IMR-90 (cell line): Measurements from ENCODE around the gene MXD4. TPM values are rescaled to one million over a fixed set of nuclear protein-coding genes. Genes with fewer than 3 reads are reported as not detected.
"Not testable (repeated sequence)": the region's sequence is repeated elsewhere in the genome, so short reads cannot be mapped to it uniquely, and the experiment has no call there.

Experiments
- ATAC-seq: fragments of 200-7000 bp; cut with Tn5 transposase; 2 replicates; pipeline ENCODE4 v1.9.1; 2020; ENCODE audit warnings: low read depth, mild to moderate bottlenecking, moderate library complexity
- BruUV-seq: library from RNA; stranded (reverse); fragments of 400-500 nt; replicated peaks from 2 replicates; lab custom pipeline; 2021; lab: Mats Ljungman, UMichigan
- CTCF ChIA-PET: fragments of 300-600 bp; formaldehyde crosslinking; extraction: SDS; loops from one replicate; lab custom pipeline; 2021; ENCODE audit warnings: antibody characterized with exemption; lab: Yijun Ruan, JAX
- POLR2A ChIA-PET: fragments of 300-600 bp; sonication (Branson Sonifier 250); formaldehyde crosslinking; loops from one replicate; lab custom pipeline; 2022; ENCODE audit warnings: antibody characterized with exemption; ENCODE audit not compliant: unreplicated experiment; lab: Charles Lee
- DNase-seq: peaks from one replicate; pipeline ENCODE4 v3.0.0; 2013
- H2AFZ ChIP-seq: replicated peaks from 2 replicates; pipeline ENCODE3; 2013; ENCODE audit warnings: low read length, mild to moderate bottlenecking; ENCODE audit not compliant: poor library complexity
- H2AK5ac ChIP-seq: 2 replicates; pipeline ENCODE4 v1.6.1; 2013; ENCODE audit warnings: low read depth, low read length, inconsistent platforms
- H2AK9ac ChIP-seq: replicated peaks from 2 replicates; pipeline ENCODE3; 2013; ENCODE audit warnings: mild to moderate bottlenecking, low read depth, low read length, moderate library complexity; ENCODE audit not compliant: poor library complexity
- H2BK120ac ChIP-seq: 2 replicates; pipeline ENCODE4 v1.6.1; 2013; ENCODE audit warnings: low read depth, low read length, inconsistent platforms
- H2BK15ac ChIP-seq: 3 replicates; pipeline ENCODE4 v1.6.1; 2013; ENCODE audit warnings: low read depth, low read length, inconsistent platforms
- H2BK20ac ChIP-seq: 2 replicates; pipeline ENCODE4 v1.6.1; 2013; ENCODE audit warnings: low read depth, mild to moderate bottlenecking, inconsistent platforms, low read length, moderate library complexity
- H2BK5ac ChIP-seq: 2 replicates; pipeline ENCODE4 v1.6.1; 2013; ENCODE audit warnings: mild to moderate bottlenecking, low read depth, low read length, inconsistent platforms; ENCODE audit not compliant: poor library complexity, severe bottlenecking
- H3K14ac ChIP-seq: replicated peaks from 2 replicates; pipeline ENCODE4 v1.6.1; 2013; ENCODE audit warnings: low read depth, low read length, inconsistent platforms
- H3K18ac ChIP-seq: 2 replicates; pipeline ENCODE4 v1.6.1; 2013; ENCODE audit warnings: low read depth, low read length, control low read depth
- H3K23ac ChIP-seq: 2 replicates; pipeline ENCODE4 v1.6.1; 2013; ENCODE audit warnings: low read depth, low read length, inconsistent platforms
- H3K27ac ChIP-seq: 2 replicates; pipeline ENCODE4 v1.5.1; 2013; ENCODE audit warnings: mild to moderate bottlenecking, control low read depth, low read length; ENCODE audit not compliant: insufficient read depth
- H3K27me3 ChIP-seq: 2 replicates; pipeline ENCODE4 v1.6.1; 2013; ENCODE audit warnings: low read length; ENCODE audit not compliant: control insufficient read depth, insufficient read depth
- H3K36me3 ChIP-seq: 2 replicates; pipeline ENCODE4 v1.6.1; 2013; ENCODE audit warnings: low read length, mixed read lengths; ENCODE audit not compliant: control insufficient read depth, insufficient read depth
- H3K4ac ChIP-seq: 2 replicates; pipeline ENCODE4 v1.6.1; 2013; ENCODE audit warnings: low read depth, low read length, inconsistent platforms
- H3K4me1 ChIP-seq: 2 replicates; pipeline ENCODE4 v1.6.1; 2013; ENCODE audit warnings: low read length, mixed read lengths; ENCODE audit not compliant: control insufficient read depth, insufficient read depth
- H3K4me2 ChIP-seq: 2 replicates; pipeline ENCODE4 v1.6.1; 2013; ENCODE audit warnings: low read depth, mild to moderate bottlenecking, control low read depth, low read length, moderate library complexity
- H3K4me3 ChIP-seq: 2 replicates; pipeline ENCODE4 v1.5.1; 2013; ENCODE audit warnings: low read depth, mild to moderate bottlenecking, control low read depth, low read length, moderate library complexity; ENCODE audit not compliant: insufficient read depth
- H3K56ac ChIP-seq: 2 replicates; pipeline ENCODE4 v1.6.1; 2013; ENCODE audit warnings: low read length, inconsistent platforms; ENCODE audit not compliant: insufficient read depth; ENCODE audit errors: extremely low read depth
- H3K79me1 ChIP-seq, 2 experiments: 2 replicates each; pipeline ENCODE4 v1.6.1; 2013; ENCODE audit warnings: low read length in 2 of 2, inconsistent platforms in 1 of 2, low read depth in 1 of 2
- H3K9ac ChIP-seq: 2 replicates; pipeline ENCODE4 v1.6.1; 2013; ENCODE audit warnings: low read depth, low read length, control low read depth
- H3K9me1 ChIP-seq: 2 replicates; pipeline ENCODE4 v1.6.1; 2013; ENCODE audit warnings: low read length, inconsistent platforms; ENCODE audit not compliant: insufficient read depth
- H3K9me3 ChIP-seq: 2 replicates; pipeline ENCODE4 v1.6.1; 2013; ENCODE audit warnings: low read length; ENCODE audit not compliant: control insufficient read depth, insufficient read depth
- H4K20me1 ChIP-seq: 2 replicates; pipeline ENCODE4 v1.6.1; 2013; ENCODE audit warnings: low read length, inconsistent platforms; ENCODE audit not compliant: insufficient read depth
- H4K5ac ChIP-seq: 2 replicates; pipeline ENCODE4 v1.6.1; 2013; ENCODE audit warnings: mild to moderate bottlenecking, low read depth, low read length, control low read depth
- H4K8ac ChIP-seq, 2 experiments: 2 replicates each; pipeline ENCODE4 v1.6.1; 2013; ENCODE audit warnings: low read depth in 2 of 2, low read length in 2 of 2, control low read depth in 1 of 2, inconsistent platforms in 1 of 2
- H4K91ac ChIP-seq: 2 replicates; pipeline ENCODE4 v1.6.1; 2013; ENCODE audit warnings: low read depth, low read length, inconsistent platforms; ENCODE audit not compliant: insufficient read depth
- CEBPB ChIP-seq: IDR thresholded peaks from 2 replicates; pipeline ENCODE4 v1.6.1; 2012; ENCODE audit warnings: low read depth, low read length, improper control_type of control experiment
- MAFK ChIP-seq: IDR thresholded peaks from 2 replicates; pipeline ENCODE4 v1.6.1; 2012; ENCODE audit warnings: low read depth, low read length, improper control_type of control experiment
- MXI1 ChIP-seq: IDR thresholded peaks from 2 replicates; pipeline ENCODE4 v1.6.1; 2012; ENCODE audit warnings: low read depth, mild to moderate bottlenecking, low read length, moderate library complexity, borderline replicate concordance
- NFE2L2 ChIP-seq: fragments of 150-350 bp; IDR thresholded peaks from 2 replicates; pipeline ENCODE4 v1.6.1; 2016; ENCODE audit warnings: low read depth, mild to moderate bottlenecking, low read length
- POLR2A ChIP-seq: IDR thresholded peaks from 2 replicates; pipeline ENCODE4 v1.6.1; 2012; ENCODE audit warnings: mild to moderate bottlenecking, low read depth, low read length
- RCOR1 ChIP-seq: IDR thresholded peaks from 2 replicates; pipeline ENCODE4 v1.6.1; 2012; ENCODE audit warnings: mild to moderate bottlenecking, low read length, improper control_type of control experiment; ENCODE audit not compliant: insufficient replicate concordance
- RFX5 ChIP-seq: IDR thresholded peaks from 2 replicates; pipeline ENCODE4 v1.8.0; 2012; ENCODE audit warnings: low read depth, mild to moderate bottlenecking, low read length, moderate library complexity
- SMC3 ChIP-seq: fragments of 150-350 bp; IDR thresholded peaks from 2 replicates; pipeline ENCODE4 v1.6.1; 2016; ENCODE audit warnings: low read depth, mild to moderate bottlenecking, antibody characterized with exemption, low read length, moderate library complexity
- WGBS, 2 experiments: methylation state at CpG; one replicate each; pipeline versions ENCODE4 v1.1.5 to v1.1.7; 2013; ENCODE audit warnings: missing lambda C conversion rate in 2 of 2; ENCODE audit not compliant: insufficient read length in 1 of 2; ENCODE audit errors: extremely low coverage in 2 of 2; 5-methylcytosine and 5-hydroxymethylcytosine counted together
- dilution Hi-C: fragments of 300-500 bp; cut with HindIII; formaldehyde crosslinking; loops from one replicate; pipeline ENCODE4 v1.14.3; 2018; ENCODE audit warnings: low sequenced_read_pairs; ENCODE audit not compliant: unreplicated experiment
- in situ Hi-C: fragments of 300-500 bp; cut with MboI; formaldehyde crosslinking; loops from 3 replicates; pipeline ENCODE4 v1.14.3; 2019; ENCODE audit warnings: low sequenced_read_pairs, inconsistent platforms, mixed read lengths
- intact Hi-C: fragments of 100-400 bp; cut with micrococcal nuclease; formaldehyde crosslinking; loops from 2 replicates; pipeline ENCODE4 v1.10.0; 2022
- polyA plus RNA-seq, 3 experiments: library from polyadenylated mRNA; depleted of rRNA; stranded (reverse); fragments of >200 nt; gene quantifications; 2 replicates each; pipeline ENCODE4 v1.2.3, GENCODE V29; 2012; ENCODE audit warnings: low replicate concordance in 1 of 3
- total RNA-seq: library from RNA; depleted of rRNA; stranded (reverse); fragments of >200 nt; gene quantifications from 2 replicates; pipeline ENCODE4 v1.2.3, GENCODE V29; 2012
- TF ChIP-seq, protein P1 (sequence below): fragments of 150-350 bp; IDR thresholded peaks from 2 replicates; pipeline ENCODE4 v1.6.1; 2017; ENCODE audit warnings: mild to moderate bottlenecking, antibody characterized with exemption, low read length, low read depth

The MXD4 gene
- total and polyA plus RNA-seq, 2 of the 4 experiments (the other 2 are of a cell fraction): 22.8 to 54.4 TPM

- Histone ChIP-seq H4K8ac (no peak overlapping the region), H2AK5ac (no peak overlapping the region), H3K9me1 (no peaks in the 10 kb centered on the region), H2BK20ac (no peak overlapping the region), H3K4me3 (no peak overlapping the region), H3K14ac (no peak overlapping the region), H3K4me2 (no peak overlapping the region), H2BK15ac (no peak overlapping the region), H2BK120ac (no peak overlapping the region), H3K79me1 (no peaks in the 10 kb centered on the region; a peak in 1 of 4 replicates), H2AFZ (no peak overlapping the region), H3K18ac (no peak overlapping the region), H3K23ac (no peak overlapping the region), H3K36me3 (peaks cover 2% of the 10 kb centered on the region; the same call in 1 of the 2 replicates), H4K91ac (no peak overlapping the region), H2BK5ac (no peak overlapping the region), H4K20me1 (peaks cover 11% of the 10 kb centered on the region), H3K9me3 (no peaks in the 10 kb centered on the region), H3K27ac (no peak overlapping the region), H3K4me1 (peaks cover 3% of the 10 kb centered on the region; the same call in 1 of the 2 replicates), H3K4ac (no peak overlapping the region), H3K27me3 (no peaks in the 10 kb centered on the region), H3K9ac (no peak overlapping the region), H4K5ac (no peak overlapping the region), H3K56ac (no peak overlapping the region), H2AK9ac (no peak overlapping the region)
- dilution Hi-C loops (no loop called here), in situ Hi-C loops (no loop called here), intact Hi-C loops (loop anchor here (5.0 kb wide), 1 partner anchor 219 kb away; no protein-coding TSS in a partner anchor)
- no TSS peak for BruUV-seq
- WGBS, 2 experiments: no CpG with 5 or more reads among the region's 2 CpGs
- no peak for TF ChIP-seq SMC3
- TF ChIP-seq POLR2A: no peak
- TF ChIP-seq RFX5: no peak
- TF ChIP-seq MAFK: no peak
- TF ChIP-seq NFE2L2: no peak
- TF ChIP-seq MXI1: no peak
- no peak for TF ChIP-seq CEBPB
- no peak for TF ChIP-seq RCOR1
- TF ChIP-seq, protein P1, sequence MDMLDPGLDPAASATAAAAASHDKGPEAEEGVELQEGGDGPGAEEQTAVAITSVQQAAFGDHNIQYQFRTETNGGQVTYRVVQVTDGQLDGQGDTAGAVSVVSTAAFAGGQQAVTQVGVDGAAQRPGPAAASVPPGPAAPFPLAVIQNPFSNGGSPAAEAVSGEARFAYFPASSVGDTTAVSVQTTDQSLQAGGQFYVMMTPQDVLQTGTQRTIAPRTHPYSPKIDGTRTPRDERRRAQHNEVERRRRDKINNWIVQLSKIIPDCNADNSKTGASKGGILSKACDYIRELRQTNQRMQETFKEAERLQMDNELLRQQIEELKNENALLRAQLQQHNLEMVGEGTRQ: no peak
- no peak for ATAC-seq
- POLR2A ChIA-PET: no interaction called here
- CTCF ChIA-PET: no interaction called here
- DNase-seq: no peak
Measured at GRCh38 chr4:2222838-2223237, 39.1 kb downstream of the MXD4 start.

- H3K27ac ChIP-seq, H2AK5ac ChIP-seq, H2AFZ ChIP-seq, H3K4ac ChIP-seq, POLR2A ChIA-PET, H3K9me1 ChIP-seq, H2BK120ac ChIP-seq, H3K4me3 ChIP-seq, H3K9ac ChIP-seq, H3K56ac ChIP-seq, H3K79me1 ChIP-seq, H2AK9ac ChIP-seq, H3K27me3 ChIP-seq, in situ Hi-C loops, H3K4me2 ChIP-seq, H2BK20ac ChIP-seq, H3K23ac ChIP-seq, H4K8ac ChIP-seq, H2BK5ac ChIP-seq, H3K18ac ChIP-seq, H2BK15ac ChIP-seq, H3K9me3 ChIP-seq, H4K5ac ChIP-seq, H3K4me1 ChIP-seq, H3K36me3 ChIP-seq, H3K14ac ChIP-seq, BruUV-seq, dilution Hi-C loops, H4K91ac ChIP-seq, DNase-seq, ATAC-seq: not testable (repeated sequence)
- no CpG with 5 or more reads among the region's 4 CpGs for WGBS, 2 experiments
- CTCF ChIA-PET: interaction anchor here (2.6 kb wide), 1 partner anchor 11 kb away, joined by 10 read pairs; no protein-coding TSS in a partner anchor
- intact Hi-C loops: loop anchor here (5.0 kb wide), 1 partner anchor 221 kb away; no protein-coding TSS in a partner anchor
- peaks cover 11% of the 10 kb centered on the region for H4K20me1 ChIP-seq
Measured at GRCh38 chr4:2221378-2221777, 40.5 kb downstream of the MXD4 start.
